ENCODE measurements around the gene SLCO1B3. TPM values are rescaled to one million over a fixed set of nuclear protein-coding genes. Genes with fewer than 3 reads are reported as not detected.

The SLCO1B3 gene
- total and polyA plus RNA-seq, 2 donors (not counting 3 experiments of a cell fraction or from before 2014, with no cell fraction given) = not detected

GRCh38 chr12:20822415-20822814 is 11.9 kb downstream of the SLCO1B3 start:
- Histone ChIP-seq H3K4me1 (ENCODE audit: control insufficient read depth, extremely low read depth, insufficient read depth, low read length) (no peaks in the 10 kb centered on the region), H3K9ac (replicated peaks; ENCODE audit: extremely low read depth, insufficient read depth, low read length) (no peak overlapping the region), H3K9me3 (replicated peaks; ENCODE audit: control insufficient read depth, insufficient read depth, low read length) (no peaks in the 10 kb centered on the region), H3K4me3 (replicated peaks in 1 of 3; ENCODE audit: insufficient read depth in 1 of 3, low read depth in 1 of 3, low read length in 3 of 3) (no peak overlapping the region), H4K20me1 (replicated peaks; ENCODE audit: control insufficient read depth, extremely low read depth, insufficient read depth, low read length) (no peaks in the 10 kb centered on the region), H3K79me2 (ENCODE audit: control insufficient read depth, insufficient read depth, low read length) (no peaks in the 10 kb centered on the region), H3K36me3 (ENCODE audit: control insufficient read depth in 2 of 2, extremely low read depth in 1 of 2, insufficient read depth in 2 of 2, low read length in 2 of 2) (no peaks in the 10 kb centered on the region), H2AFZ (ENCODE audit: low read depth, low read length) (no peak overlapping the region), H3K9me1 (replicated peaks; ENCODE audit: control insufficient read depth, extremely low read depth, insufficient read depth, low read length) (no peaks in the 10 kb centered on the region), H3K4me2 (ENCODE audit: insufficient read depth, low read length) (no peak overlapping the region), H3K27me3 (ENCODE audit: control insufficient read depth in 2 of 2, insufficient read depth in 2 of 2, low read length in 2 of 2) (no peaks in the 10 kb centered on the region), H3K27ac (ENCODE audit: insufficient read depth, low read depth, low read length) (no peak overlapping the region)
- FAIRE-seq (no peak), DNase-seq (ENCODE audit: low read depth, low spot score) (no peak)
- intact Hi-C loops (cut with micrococcal nuclease) (no loop called here), dilution Hi-C loops (cut with MboI; ENCODE audit: extremely low pct_ligation_motif_present, low sequenced_read_pairs) (no loop called here)
- POLR2A ChIA-PET = no interaction called here
- TF ChIP-seq FOS (IDR thresholded peaks at IDR 0.05; ENCODE audit: borderline replicate concordance, insufficient read depth, low read length) (no peak), MYC (IDR thresholded peaks at IDR 0.05; ENCODE audit: low read depth, low read length) (no peak), POLR2AphosphoS5 (IDR thresholded peaks at IDR 0.05; ENCODE audit: insufficient read depth, low read depth, low read length) (no peak), POLR2A (IDR thresholded peaks at IDR 0.05; ENCODE audit: low read depth, low read length) (no peak), JUN (IDR thresholded peaks at IDR 0.05; ENCODE audit: borderline replicate concordance, insufficient read depth, insufficient read length, low read depth) (no peak), EZH2 (IDR thresholded peaks at IDR 0.05; ENCODE audit: borderline replicate concordance, low read depth, low read length, severe bottlenecking) (no peak), GATA2 (IDR thresholded peaks at IDR 0.05; ENCODE audit: insufficient read depth, insufficient read length, low read depth, low read length) (no peak), MAX (IDR thresholded peaks at IDR 0.05; ENCODE audit: insufficient read depth, insufficient read length) (no peak), CTCF (IDR thresholded peaks at IDR 0.05; ENCODE audit: extremely low read depth in 1 of 2, insufficient read depth in 1 of 2, low read depth in 1 of 2, low read length in 2 of 2) (no peak)
- CTCF ChIA-PET = no interaction called here
- no TSS peak for BruUV-seq (replicated peaks)

Measured in endothelial cell of umbilical vein (primary cell).